ENCODE data around the gene STAM2. TPM values are rescaled to one million over a fixed set of nuclear protein-coding genes. Genes with fewer than 3 reads are reported as not detected.

The STAM2 gene
- total and polyA plus RNA-seq, 2 of the 13 experiments (the other 11 are each of a cell fraction or from before 2014, with no cell fraction given) = 14.7 to 24.1 TPM

DNA sequence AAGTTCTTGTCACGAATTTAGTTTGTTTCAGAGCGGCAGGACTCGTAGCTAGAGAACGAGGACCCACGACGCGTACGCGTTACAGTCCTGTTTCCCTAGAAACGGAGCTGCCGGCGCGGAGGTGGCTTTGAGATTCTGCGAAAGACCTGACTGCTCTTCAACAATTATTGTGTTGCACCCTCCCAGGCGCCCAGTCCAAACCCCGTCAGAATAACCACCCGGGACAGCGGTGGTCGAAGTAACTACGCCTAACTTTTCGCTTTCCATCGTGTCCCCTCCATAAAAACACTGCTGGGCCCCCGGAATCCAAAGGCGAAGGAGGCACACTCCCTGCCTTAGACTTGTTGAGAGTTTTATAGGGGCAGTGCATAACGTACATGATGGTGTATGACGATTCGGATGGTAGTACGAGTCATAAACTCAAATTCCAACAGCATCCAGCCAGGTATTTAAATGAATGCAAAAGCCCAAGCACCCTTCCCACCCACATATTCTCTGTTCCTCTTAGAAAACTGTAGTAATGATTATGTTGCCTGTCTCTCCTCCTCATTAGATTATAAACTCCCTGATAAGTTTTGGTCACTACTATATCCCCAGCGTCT lies 651 bp upstream of the STAM2 start (continued):
- TF ChIP-seq, protein P1, sequence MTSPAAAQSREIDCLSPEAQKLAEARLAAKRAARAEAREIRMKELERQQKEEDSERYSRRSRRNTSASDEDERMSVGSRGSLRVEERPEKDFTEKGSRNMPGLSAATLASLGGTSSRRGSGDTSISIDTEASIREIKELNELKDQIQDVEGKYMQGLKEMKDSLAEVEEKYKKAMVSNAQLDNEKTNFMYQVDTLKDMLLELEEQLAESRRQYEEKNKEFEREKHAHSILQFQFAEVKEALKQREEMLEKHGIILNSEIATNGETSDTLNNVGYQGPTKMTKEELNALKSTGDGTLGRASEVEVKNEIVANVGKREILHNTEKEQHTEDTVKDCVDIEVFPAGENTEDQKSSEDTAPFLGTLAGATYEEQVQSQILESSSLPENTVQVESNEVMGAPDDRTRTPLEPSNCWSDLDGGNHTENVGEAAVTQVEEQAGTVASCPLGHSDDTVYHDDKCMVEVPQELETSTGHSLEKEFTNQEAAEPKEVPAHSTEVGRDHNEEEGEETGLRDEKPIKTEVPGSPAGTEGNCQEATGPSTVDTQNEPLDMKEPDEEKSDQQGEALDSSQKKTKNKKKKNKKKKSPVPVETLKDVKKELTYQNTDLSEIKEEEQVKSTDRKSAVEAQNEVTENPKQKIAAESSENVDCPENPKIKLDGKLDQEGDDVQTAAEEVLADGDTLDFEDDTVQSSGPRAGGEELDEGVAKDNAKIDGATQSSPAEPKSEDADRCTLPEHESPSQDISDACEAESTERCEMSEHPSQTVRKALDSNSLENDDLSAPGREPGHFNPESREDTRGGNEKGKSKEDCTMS (CRISPR knock-in tag; conservative IDR thresholded peaks at IDR 0.05) = no peak
- TF ChIP-seq RERE (CRISPR knock-in tag; IDR thresholded peaks at IDR 0.05; ENCODE audit: low read depth) = no peak
- no peak for TF ChIP-seq PCBP2 (optimal IDR thresholded peaks at IDR 0.05; ENCODE audit: low read depth, low read length, poor library complexity, severe bottlenecking)
- no peak for TF ChIP-seq MAFK (conservative IDR thresholded peaks at IDR 0.05 in 1 of 2, IDR thresholded peaks at IDR 0.05 in 1 of 2; ENCODE audit: low read length in 2 of 2)
- no peak for TF ChIP-seq NR2F1 (CRISPR knock-in tag; IDR thresholded peaks at IDR 0.05)
- TF ChIP-seq MED8 (CRISPR knock-in tag; IDR thresholded peaks at IDR 0.05; ENCODE audit: insufficient replicate concordance) = peak; percentile 5
- no peak; the same call in 1 of the 2 replicates for TF ChIP-seq ZNF335 (CRISPR knock-in tag; IDR thresholded peaks at IDR 0.05)
- TF ChIP-seq LBX2 (CRISPR knock-in tag; IDR thresholded peaks at IDR 0.05; ENCODE audit: borderline replicate concordance) = no peak
- TF ChIP-seq ZNF605 (CRISPR knock-in tag; IDR thresholded peaks at IDR 0.05) = 0 out of 2 replicates have a peak, but pooled peaks have one; percentile 1
- TF ChIP-seq EHMT2 (IDR thresholded peaks at IDR 0.05; ENCODE audit: borderline replicate concordance, low read depth, low read length) = no peak
- TF ChIP-seq SNAPC4 (CRISPR knock-in tag; IDR thresholded peaks at IDR 0.05) = no peak; the same call in 1 of the 2 replicates
- no peak for TF ChIP-seq POLR2AphosphoS2 (IDR thresholded peaks at IDR 0.05; ENCODE audit: low read depth, low read length)
- no peak for TF ChIP-seq ZNF232 (CRISPR knock-in tag; IDR thresholded peaks at IDR 0.05; ENCODE audit: borderline replicate concordance)
